Vagina (tissue), 2 donors: ENCODE data around the gene CCDC194. TPM values are rescaled to one million over a fixed set of nuclear protein-coding genes. Genes with fewer than 3 reads are reported as not detected.

ENCODE experiments used
- DNase-seq, 2 donors: peaks; one replicate each; pipeline ENCODE4 v3.0.0-alpha.2; 2017; ENCODE audit errors: extremely low spot score in 2 of 2
- H3K27ac ChIP-seq: fragments of 200-600 bp; sonication (generic); one replicate; pipeline ENCODE4 v1.5.1; 2019
- H3K27me3 ChIP-seq: fragments of 200-600 bp; sonication (generic); one replicate; pipeline ENCODE4 v1.5.1; 2019
- H3K36me3 ChIP-seq, 2 donors: fragments of 200-600 bp; sonication (generic); one replicate each; pipeline ENCODE4 v1.5.1; 2017 to 2019
- H3K4me1 ChIP-seq: fragments of 200-600 bp; sonication (generic); one replicate; pipeline ENCODE4 v1.5.1; 2019
- H3K4me3 ChIP-seq, 2 donors: fragments of 200-600 bp; sonication (generic); 1 replicate in 1 of 2; 2 replicates in 1 of 2; pipeline ENCODE4 v1.5.1; 2016 to 2019
- H3K9me3 ChIP-seq: fragments of 200-600 bp; sonication (generic); one replicate; pipeline ENCODE4 v1.5.1; 2019
- POLR2A ChIP-seq, 2 donors: fragments of 450-650 bp; IDR thresholded peaks; one replicate each; pipeline ENCODE4 v1.6.1; 2017; ENCODE audit warnings: antibody characterized with exemption in 2 of 2, mild to moderate bottlenecking in 2 of 2, moderate library complexity in 2 of 2
- POLR2AphosphoS5 ChIP-seq, 2 donors: sonication (generic); formaldehyde crosslinking; IDR thresholded peaks; one replicate each; pipeline ENCODE4 v1.9.0; 2017; ENCODE audit warnings: antibody characterized with exemption in 2 of 2, mild to moderate bottlenecking in 2 of 2, low read depth in 1 of 2; ENCODE audit not compliant: insufficient read depth in 1 of 2
- intact Hi-C: fragments of 100-400 bp; cut with DNase I; formaldehyde crosslinking; loops from one replicate; pipeline ENCODE4 v1.15.1; 2023
- total RNA-seq: library from RNA; depleted of rRNA; stranded (reverse); fragments of >200 nt; gene quantifications from one replicate; pipeline ENCODE4 v1.2.3, GENCODE V29; 2016
- TF ChIP-seq, protein P1 (sequence below), 3 experiments: fragments of 450-650 bp in 2 of 3; fragments of 200-600 bp in 1 of 3; sonication (generic) in 1 of 3; IDR thresholded peaks; one replicate each; pipeline ENCODE4 v1.5.1; 2017 to 2019; ENCODE audit warnings: antibody characterized with exemption in 3 of 3, mild to moderate bottlenecking in 2 of 3, moderate library complexity in 2 of 3

CCDC194 gene
- total RNA-seq, 1 donor from 2014 or later, result not detected

DNA sequence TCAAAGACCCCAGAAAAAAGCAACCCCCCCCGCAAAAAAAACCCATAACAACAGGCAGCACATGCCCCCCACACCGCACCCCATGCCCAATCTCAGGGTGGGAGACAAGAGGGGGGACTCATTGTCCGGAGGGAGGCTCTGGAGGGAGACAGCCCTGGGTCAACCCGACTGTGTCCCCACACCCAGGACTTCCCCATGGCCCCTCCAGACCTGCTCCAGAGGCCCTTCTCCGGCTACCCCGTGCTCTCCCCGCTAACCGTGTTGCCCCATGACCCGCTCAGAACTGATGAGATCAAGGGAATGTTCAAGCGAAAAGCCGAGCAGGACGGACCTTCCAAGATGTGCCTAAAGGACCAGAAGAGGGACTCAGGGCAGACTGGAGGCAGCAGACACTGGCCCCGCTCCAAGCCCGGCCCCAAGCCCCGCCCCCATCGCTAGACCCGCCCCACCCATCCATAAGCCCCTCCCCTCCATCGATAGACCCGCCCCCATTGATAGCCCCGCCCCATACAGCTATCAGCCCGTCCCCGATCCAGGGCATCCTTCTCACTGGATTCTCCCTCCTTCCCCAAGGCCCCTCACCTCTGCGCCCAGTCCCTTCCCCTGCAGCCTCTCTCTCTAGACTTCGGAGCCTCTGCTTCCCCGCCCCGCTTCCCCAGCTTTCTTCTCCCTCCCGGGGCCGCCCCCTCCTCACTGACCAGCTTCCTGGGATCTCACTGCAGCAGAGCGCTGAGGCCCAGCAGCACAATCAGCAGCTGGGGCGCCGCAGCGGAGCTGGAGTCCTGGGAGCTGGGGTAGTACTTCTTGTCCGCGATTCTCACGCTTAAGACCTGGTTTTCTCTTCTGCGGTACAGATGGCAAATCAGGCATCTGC lies 9.2 kb upstream of the CCDC194 start:
- intact Hi-C loops, result no loop called here
- H3K27ac ChIP-seq, result peak overlapping the region; percentile 83
- DNase-seq, result no peak
- H3K9me3 ChIP-seq, result no peaks in the 10 kb centered on the region
- H3K4me1 ChIP-seq, result peaks cover 12% of the 10 kb centered on the region
- TF ChIP-seq POLR2A (IDR thresholded peaks at IDR 0.05) (no peak), POLR2AphosphoS5 (IDR thresholded peaks at IDR 0.05; ENCODE audit: insufficient read depth in 1 of 2, low read depth in 1 of 2) (no peak)
- TF ChIP-seq, protein P1, sequence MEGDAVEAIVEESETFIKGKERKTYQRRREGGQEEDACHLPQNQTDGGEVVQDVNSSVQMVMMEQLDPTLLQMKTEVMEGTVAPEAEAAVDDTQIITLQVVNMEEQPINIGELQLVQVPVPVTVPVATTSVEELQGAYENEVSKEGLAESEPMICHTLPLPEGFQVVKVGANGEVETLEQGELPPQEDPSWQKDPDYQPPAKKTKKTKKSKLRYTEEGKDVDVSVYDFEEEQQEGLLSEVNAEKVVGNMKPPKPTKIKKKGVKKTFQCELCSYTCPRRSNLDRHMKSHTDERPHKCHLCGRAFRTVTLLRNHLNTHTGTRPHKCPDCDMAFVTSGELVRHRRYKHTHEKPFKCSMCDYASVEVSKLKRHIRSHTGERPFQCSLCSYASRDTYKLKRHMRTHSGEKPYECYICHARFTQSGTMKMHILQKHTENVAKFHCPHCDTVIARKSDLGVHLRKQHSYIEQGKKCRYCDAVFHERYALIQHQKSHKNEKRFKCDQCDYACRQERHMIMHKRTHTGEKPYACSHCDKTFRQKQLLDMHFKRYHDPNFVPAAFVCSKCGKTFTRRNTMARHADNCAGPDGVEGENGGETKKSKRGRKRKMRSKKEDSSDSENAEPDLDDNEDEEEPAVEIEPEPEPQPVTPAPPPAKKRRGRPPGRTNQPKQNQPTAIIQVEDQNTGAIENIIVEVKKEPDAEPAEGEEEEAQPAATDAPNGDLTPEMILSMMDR (IDR thresholded peaks at IDR 0.05), result no peak
- peak overlapping the region; percentile 44 to 45 for H3K4me3 ChIP-seq
- H3K36me3 ChIP-seq, result no peaks in the 10 kb centered on the region
- H3K27me3 ChIP-seq, result no peaks in the 10 kb centered on the region

DNA sequence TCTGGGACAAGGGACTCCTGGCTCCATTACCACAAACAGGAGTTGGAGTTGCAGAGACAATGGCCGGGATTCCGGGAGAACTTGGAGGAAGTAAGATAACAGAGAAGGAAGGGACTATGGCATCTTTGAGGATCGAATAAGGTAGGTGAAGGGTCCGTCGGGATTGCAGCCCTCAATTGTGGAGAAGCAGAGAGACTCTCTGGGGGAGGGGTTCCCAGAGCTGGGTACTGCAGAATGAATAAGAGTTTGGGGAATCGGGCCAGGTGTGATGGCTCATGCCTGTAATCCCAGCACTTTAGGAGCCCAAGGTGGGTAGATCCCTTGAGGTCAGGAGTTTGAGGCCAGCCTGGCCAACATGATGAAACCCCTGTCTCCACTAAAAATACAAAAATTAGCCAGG lies 7.6 kb upstream of the CCDC194 start:
- Histone ChIP-seq H3K36me3 (no peaks in the 10 kb centered on the region), H3K27ac (no peak overlapping the region), H3K4me1 (peaks cover 10% of the 10 kb centered on the region), H3K27me3 (no peaks in the 10 kb centered on the region), H3K9me3 (no peaks in the 10 kb centered on the region), H3K4me3 (no peak overlapping the region)
- intact Hi-C loops, result no loop called here
- DNase-seq, result no peak
- TF ChIP-seq POLR2A (IDR thresholded peaks at IDR 0.05) (no peak), POLR2AphosphoS5 (IDR thresholded peaks at IDR 0.05; ENCODE audit: insufficient read depth in 1 of 2, low read depth in 1 of 2) (no peak)
- TF ChIP-seq, protein P1 (IDR thresholded peaks at IDR 0.05), result no peak

DNA sequence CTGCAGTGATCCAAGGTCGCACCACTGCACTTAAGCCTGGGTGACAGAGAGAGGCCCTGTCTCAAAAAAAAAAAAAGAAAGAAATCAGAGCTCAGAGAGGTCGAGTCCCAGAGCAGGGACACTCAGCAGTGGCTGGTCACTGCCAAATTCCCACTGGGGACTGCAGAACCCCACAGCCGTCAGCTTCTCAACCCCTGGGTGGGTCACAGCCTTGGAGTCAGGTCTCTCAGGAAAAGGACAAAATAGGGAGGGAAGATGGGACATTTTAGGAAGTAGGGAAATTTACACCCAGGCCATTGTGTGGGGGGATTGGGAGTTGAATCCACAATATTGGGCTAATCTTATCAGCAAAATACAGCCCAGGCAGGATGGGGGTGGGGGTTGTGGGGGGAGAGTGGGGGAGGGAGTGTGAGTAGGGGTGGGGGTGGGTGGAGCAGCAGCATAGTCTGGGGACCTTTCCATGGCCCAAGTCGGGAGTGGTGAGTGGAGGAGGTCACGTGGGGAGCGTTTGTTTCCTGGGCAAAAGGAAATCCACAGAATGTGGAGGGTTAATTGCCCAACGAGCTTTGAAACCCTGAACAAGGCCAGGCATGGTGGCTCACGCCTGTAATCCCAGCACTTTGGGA lies 5.0 kb upstream of the CCDC194 start:
- DNase-seq, result no peak
- intact Hi-C loops, result no loop called here
- no peak for TF ChIP-seq POLR2A (IDR thresholded peaks at IDR 0.05)
- no peak for TF ChIP-seq POLR2AphosphoS5 (IDR thresholded peaks at IDR 0.05; ENCODE audit: insufficient read depth in 1 of 2, low read depth in 1 of 2)
- TF ChIP-seq, protein P1 (IDR thresholded peaks at IDR 0.05), result no peak

DNA sequence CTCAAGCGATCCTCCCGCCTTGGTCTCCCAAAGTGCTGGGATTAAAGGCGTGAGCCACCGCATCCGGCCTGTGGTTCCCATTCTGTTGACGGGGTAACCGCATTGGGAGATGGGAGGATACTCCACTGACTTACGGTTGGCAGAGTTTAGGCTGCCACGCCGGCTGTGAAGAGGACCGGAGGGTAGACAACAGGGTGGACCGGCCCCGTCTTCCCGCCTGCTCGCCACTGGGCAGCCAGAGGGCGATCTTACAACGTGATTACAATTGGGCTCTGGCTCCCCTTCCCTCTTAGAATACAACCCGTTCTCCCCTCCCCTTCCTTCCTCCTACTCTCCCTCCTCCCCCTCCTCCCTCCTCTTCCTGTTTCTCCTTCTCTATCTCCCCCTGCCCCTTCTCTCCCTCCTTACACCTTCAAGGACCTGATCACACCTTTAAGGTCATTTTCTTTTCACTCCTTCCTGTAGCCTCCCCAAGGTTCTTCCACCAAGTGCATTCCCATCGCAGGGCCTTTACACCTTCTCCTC lies 957 bp upstream of the CCDC194 start:
- H3K9me3 ChIP-seq, result no peaks in the 10 kb centered on the region
- H3K36me3 ChIP-seq, result no peaks in the 10 kb centered on the region
- TF ChIP-seq, protein P1 (IDR thresholded peaks at IDR 0.05), result peak in 2 of 3 experiments; percentile 36 to 58
- TF ChIP-seq POLR2A (IDR thresholded peaks at IDR 0.05) (no peak), POLR2AphosphoS5 (IDR thresholded peaks at IDR 0.05; ENCODE audit: insufficient read depth in 1 of 2, low read depth in 1 of 2) (no peak)
- H3K27ac ChIP-seq, result no peak overlapping the region
- DNase-seq, result no peak
- intact Hi-C loops, result no loop called here
- no peaks in the 10 kb centered on the region for H3K27me3 ChIP-seq
- no peak overlapping the region for H3K4me3 ChIP-seq
- peaks cover 10% of the 10 kb centered on the region for H3K4me1 ChIP-seq

More for the DNA sequence above, 5.0 kb upstream of the CCDC194 start:
- Histone ChIP-seq H3K27ac (no peak overlapping the region), H3K36me3 (no peaks in the 10 kb centered on the region), H3K4me3 (no peak overlapping the region), H3K27me3 (no peaks in the 10 kb centered on the region), H3K4me1 (no peaks in the 10 kb centered on the region), H3K9me3 (no peaks in the 10 kb centered on the region)
